Hindlimb muscle (tissue), 1 donor: Measurements from ENCODE around the gene CAVIN1. TPM values are rescaled to one million over a fixed set of nuclear protein-coding genes. Genes with fewer than 3 reads are reported as not detected.
"Not testable (repeated sequence)": the region's sequence is repeated elsewhere in the genome, so short reads cannot be mapped to it uniquely, and the experiment has no call there.

Experiments used
- DNase-seq: peaks from one replicate; pipeline ENCODE4 v3.0.0-alpha.2; 2013
- polyA plus RNA-seq: library from polyadenylated mRNA; unstranded; fragments of 120-200 nt; gene quantifications from one replicate; pipeline ENCODE4 v1.2.1, GENCODE V29; 2013; ENCODE audit not compliant: insufficient read length

Gene CAVIN1
- polyA plus RNA-seq, 1 donor = 301 TPM

DNA sequence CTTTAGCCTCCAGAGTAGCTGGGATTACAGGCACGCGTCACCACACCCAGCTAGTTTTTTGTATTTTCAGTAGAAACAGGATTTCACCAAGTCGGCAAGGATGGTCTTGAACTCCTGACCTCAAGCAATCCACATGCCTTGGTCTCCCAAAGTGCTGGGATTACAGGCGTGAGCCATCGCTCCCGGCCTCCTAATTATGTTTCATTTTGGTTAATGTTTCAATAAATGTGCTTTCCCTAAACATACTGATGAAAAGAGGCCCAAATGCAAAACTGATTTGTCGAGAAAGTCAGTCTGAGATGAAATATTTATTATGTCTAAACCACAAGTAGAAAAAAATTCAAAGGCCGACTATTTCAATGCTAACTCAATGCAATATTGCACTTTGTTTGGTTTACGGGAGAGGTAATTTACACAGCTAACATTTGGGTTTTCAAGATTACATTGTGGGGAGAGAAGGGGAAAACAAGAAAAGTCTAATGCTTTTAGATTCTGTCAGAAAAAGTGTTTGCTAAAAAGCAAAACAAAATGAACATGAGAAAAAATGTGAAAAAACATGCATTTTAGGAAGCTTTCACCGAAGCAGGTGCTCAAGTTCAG, 44.6 kb downstream of the CAVIN1 start:
- no peak for DNase-seq

DNA sequence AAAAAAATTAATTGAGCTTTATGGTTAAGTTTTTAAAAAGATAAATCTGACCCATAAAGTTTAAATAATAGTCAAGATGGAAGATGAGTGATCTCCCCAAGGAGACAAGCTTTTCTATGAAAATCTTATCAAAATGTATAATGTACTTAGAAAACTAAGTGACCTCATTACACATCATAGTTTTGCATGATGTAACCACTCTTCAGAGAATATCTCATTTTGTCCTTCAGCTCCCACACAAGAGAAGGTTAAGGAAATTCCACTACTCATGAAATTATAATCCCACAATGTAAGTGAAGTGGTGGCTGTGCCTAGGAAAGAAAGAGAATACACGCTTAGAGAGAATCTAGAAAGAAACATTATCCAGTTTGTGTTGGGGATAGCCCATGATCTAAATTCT, 49.2 kb downstream of the CAVIN1 start:
- no peak for DNase-seq

DNA sequence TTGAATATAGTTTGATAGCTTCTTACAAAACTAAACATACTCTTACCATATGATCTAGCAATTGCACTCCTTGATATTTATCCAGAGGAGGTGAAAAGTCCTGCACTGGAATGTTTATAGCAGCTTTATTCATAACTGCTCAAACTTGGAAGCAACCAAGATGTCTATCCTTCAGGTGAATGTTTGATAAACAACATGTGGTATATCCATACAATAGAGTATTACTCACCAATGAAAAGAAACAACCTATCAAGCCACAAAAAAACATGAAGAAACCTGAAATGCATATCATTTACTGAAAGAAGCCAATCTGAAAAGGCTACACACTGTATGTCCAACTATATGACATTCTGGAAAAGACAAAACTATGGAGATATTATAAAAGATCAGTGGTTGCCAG, 50.9 kb downstream of the CAVIN1 start:
- DNase-seq = no peak

DNA sequence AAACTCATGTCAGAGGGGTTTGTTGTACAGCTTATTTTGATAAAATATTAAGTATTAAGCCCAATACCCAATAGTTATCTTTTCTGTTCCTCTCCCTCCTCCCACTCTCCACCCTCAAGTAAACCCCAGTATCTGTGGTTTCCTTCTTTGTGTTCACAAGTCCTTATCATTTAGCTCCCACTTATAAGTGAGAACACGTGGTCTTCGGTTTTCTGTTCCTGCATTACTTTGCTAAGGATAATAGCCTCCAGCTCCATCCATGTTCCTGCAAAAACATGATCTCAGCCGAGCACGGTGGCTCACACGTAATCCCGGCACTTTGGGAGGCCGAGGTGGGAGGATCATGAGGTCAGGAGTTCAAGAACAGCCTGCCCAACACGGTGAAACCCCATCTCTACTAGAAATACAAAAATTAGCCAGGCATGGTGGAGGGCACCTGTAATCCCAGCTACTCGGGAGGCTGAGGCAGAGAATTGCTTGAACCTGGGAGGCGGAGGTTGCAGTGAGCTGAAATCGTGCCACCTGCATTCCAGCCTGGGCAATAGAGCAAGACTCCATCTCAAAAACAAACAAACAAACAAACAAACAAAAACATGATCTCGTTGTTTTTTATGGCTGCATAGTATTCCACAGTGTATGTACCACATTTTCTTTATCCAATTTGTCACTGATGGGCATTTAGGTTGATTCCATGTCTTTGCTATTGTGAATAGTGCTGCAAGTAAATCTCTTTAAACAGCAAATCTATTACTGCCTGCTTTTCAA, 54.1 kb downstream of the CAVIN1 start:
- not testable (repeated sequence) for DNase-seq

DNA sequence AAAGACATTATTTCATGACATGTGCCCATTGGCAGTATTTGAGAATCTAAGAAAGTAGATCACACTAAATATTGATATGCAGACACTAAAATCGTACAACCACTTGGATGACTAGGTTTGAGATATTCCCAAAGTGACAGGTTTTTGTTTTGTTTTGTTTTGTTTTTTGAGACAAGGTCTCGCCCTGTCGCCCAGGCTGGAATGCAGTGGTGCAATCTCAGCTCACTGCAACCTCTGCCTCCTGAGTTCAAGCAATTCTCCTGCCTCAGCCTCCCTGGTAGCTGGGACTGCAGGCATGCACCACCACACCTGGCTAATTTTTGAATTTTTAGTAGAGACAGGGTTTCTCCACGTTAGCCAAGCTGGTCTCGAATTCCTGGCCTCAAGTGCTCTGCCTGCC, 54.7 kb downstream of the CAVIN1 start:
- DNase-seq = not testable (repeated sequence)

DNA sequence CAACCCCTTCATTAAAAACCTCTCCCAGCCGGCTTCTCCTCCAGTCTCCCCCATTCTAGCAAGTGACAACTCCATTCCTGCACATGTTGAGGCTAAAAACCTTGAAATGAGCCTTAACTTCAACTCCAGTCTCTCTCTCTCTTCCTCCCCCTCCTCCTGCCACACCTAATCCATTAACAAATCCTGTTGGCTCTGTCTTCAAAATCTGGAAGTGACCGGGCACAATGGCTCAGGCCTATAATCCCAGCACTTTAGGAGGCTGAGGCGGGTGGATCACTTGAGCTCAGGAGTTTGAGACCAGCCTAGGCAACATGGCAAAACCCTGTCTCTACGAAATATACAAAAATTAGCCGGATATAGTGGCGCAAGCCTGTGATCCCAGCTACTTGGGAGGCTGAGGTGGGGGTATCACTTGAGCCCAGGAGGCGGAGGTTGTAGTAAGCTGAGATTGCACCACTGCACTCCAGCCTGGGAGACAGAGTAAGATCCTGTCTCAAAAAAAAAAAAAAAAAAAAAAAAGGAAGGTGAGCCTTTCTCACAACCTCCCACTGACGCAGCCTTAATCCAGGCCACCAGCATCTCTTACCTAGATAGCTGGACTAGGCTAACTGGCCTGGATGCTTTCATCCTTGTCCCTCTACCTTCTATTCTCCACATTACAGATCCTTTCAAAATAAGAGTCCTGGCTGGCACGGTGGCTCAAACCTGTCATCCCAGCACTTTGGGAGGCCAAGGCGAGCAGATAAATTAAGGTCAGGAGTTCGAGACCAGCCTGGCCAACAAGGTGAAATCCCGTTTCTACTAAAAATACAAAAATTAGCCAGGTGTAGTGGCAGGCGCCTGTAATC, 56.7 kb downstream of the CAVIN1 start:
- DNase-seq = not testable (repeated sequence)

DNA sequence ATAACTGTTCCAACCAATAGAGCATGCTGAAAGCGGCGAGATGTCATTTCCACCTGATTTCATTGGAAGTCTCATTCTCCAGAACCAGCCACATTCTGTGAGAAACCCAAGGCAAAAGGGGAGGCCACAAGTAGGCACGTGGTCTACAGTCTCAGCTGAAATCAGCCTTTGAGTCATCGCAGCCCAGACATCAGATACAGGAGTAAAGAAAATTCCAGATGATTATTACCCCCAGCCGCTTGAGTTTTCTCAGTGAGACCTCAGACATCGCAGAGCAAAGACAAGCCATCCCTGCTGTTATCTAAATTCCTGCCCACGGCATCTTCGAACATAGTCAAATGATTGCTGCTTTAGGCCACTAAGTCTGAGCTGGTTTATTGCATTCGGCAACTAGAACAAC, 57.9 kb downstream of the CAVIN1 start:
- no peak for DNase-seq

DNA sequence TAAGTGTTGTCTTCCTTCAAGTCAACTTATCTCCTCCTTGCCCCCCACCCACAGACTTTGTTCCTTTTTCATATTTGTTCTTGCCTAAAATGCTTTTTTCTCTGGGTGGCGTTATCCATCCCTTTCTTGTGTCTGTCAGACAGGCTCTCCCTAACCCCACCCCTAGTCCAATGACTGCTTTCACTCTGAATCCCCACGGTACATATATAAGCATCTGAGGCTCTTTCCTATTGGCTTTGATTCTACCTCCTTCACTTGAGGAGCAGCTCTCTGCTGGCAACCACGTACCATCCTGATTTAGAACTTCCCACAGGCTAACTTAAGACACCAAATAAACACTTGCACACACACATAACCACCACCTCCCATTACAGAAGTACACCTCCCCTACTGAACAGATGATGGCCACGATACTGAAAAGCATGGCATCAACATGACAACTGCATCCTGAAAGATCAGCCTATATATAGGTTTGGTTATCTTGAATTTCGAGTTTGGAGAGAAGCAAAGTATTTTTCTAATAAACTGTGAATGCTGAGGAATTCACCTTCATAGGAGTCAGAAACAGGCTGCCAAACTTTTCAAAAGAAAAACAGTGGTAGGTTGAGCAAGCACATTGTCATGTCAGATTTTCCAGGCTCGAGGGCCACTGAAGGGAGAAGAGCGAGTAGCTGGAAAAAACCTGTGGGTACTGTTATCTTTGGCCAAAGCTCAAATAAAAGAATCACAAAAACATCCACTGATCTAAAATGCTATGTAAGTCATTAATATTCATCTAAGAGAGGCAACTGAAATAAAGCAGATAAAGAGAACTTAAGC, 59.1 kb downstream of the CAVIN1 start:
- no peak for DNase-seq

DNA sequence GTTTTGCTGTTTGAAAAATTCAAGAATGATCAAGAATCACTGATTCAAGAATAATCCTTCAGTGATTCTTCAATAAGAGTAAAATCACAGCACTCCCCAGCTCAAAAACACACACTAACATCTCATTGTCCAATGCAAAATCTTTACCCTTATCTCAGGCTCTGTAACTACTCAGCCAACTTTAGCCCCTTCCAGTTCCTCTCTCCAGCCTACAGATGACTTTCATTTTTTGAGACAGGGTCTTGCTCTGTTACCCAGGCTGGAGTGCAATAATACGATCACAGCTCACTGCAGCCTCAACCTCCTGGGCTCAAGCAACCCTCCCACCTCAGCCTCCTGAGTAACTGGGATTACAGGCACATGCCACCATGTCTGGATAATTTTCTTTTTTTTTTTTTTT, 59.8 kb downstream of the CAVIN1 start:
- DNase-seq = no peak

DNA sequence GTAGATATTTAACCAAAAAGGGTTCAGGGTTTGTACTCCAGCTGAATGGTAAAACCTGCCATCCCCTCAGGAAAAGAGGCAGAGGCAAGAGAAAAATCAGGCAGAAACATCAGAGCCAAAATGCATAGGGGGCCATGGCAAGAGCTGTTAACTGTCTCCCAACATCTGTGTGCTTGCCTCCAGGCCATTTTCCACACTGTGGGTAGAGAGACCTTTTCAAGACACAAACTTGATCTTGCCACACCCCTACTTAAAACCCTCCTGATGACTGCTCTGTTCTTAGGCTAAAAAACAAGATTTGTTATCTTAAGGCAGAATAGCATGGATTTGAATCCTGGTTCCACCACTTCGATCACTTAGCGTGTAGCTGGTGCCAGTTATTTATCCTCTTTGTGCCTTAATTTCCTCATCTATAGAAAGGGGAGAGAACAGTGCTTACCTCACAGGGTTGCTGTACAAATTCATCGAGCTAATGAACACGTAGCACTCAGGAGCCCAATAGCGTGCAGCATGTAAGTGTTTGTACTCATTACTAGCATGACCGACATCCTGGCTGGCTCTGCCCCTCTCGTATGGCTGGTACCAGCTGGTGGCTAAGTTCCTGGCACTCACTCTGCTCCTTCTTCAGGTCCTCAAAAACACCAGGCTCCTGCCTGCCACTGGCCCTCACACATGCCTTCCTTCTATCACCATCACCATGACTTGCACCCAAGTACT, 60.7 kb downstream of the CAVIN1 start:
- no peak for DNase-seq

DNA sequence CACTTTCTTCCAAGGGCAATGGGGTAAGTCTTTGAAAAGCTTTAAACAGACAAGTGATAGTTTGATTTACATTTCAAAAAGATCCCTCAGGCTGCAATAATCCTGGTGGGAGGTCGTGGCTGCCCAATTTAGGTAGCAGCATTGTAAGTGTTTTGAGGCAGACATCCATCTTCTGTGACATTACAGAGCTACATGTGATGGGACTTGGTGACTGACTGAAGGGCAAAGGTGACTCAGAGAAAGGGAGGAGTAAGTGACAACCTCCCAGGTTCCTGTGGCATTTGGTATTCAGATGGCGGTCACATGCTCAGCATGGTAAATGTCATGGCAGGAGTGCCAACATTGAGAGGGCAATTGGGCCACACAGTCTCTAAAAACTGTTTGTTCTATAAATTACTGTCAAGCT, 61.3 kb downstream of the CAVIN1 start:
- no peak for DNase-seq

DNA sequence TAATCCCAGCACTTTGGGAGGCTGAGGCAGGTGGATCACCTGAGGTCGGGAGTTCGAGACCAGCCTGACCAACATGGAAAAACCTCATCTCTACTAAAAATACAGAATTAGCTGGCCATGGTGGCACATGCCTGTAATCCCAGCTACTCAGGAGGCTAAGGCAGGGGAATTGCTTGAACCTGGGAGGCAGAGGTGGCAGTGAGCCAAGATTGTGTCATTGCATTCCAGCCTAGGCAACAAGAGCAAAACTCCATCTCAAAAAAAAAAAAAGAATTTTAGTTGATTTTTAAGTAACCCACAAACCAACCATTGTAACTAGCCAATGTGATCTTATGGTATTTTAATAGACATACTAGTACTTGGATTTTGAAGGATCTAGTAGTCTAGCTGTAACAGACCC, 62.7 kb downstream of the CAVIN1 start:
- not testable (repeated sequence) for DNase-seq

DNA sequence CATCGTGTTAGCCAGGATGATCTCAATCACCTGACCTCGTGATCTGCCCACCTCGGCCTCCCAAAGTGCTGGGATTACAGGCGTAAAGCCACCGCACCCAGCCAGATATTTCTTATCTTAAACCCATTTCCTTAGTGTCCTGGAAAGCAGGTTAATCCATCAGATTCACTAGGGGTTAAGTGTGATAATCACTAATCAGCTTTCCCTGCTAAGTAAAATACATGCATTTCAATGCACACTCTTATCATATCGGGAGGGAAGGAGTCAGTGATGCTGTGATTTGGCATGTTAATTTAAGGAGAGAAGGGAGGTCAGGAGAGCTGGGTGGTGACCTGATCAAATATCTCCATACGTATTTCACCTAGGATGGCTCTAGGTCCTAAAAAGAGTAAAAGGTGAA, 63.9 kb downstream of the CAVIN1 start:
- no peak for DNase-seq

DNA sequence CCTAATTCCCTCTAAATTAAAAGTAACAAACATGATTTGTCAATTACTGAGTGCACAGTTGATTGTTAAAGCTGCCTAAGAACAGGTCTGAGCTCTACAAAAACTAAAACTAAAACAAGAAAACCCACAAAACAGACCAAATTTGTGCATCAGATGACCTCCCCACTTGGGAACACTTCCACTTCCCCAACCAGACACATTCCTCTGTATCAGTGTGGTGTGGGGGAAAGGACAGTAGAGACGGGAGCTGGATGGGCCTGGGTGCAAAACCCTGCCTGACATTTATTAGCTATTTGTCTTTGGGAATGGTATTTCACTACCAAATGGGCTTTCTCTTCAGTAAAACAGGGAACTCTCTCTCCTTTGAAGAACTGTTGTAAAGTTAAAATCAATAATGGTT, 64.6 kb downstream of the CAVIN1 start:
- DNase-seq = no peak

DNA sequence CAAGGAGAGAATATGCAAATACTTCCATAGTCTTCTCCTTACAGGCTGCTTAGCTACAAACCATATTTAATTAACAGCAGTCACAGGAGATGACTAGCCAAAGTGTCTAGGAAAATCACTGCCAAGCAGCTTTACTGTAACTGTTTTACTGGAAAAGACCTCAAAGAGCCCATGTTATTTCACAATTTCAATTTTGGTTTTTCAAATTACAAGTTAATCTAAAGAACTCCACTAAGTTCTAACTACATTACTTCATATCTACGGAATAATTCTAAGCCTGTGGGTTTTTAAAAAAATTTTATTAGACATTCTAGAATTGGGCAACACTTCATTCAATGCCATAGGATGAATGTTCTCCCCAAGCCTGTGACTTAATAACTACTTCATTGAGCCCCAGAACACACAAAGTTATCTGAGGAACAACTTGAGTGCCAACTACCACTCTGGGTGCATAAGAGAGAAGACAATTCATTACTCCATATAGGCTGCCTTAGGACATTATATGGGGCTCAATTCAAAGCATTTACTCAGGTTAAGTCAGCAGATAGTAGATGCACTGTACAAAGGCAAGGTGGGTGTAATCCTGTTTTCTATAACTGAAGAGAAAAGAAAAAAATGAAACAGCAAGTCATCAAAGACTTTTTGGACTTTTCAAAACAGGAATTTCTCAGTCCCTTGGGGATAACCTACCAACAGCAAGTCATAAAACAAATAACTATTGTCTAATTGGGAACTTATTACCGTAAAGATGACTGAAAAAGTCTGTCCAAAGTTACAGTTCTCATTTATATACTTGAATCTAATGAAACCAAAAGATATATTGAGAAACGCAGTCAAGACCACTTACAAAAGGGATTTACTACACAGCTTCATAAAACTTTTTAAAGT, 67.9 kb downstream of the CAVIN1 start:
- DNase-seq = no peak

Other genes with a start within 250 kb of the CAVIN1 start
- 0.10 TPM for gene KCNH4, start 242.1 kb downstream of the CAVIN1 start, polyA plus RNA-seq
- not detected for gene HCRT, start 237.8 kb downstream of the CAVIN1 start, polyA plus RNA-seq
- 14.4 TPM for gene GHDC, start 228.8 kb downstream of the CAVIN1 start, polyA plus RNA-seq
- gene STAT5B, start 146.9 kb downstream of the CAVIN1 start, polyA plus RNA-seq = 45.6 TPM
- gene STAT5A, start 134.8 kb downstream of the CAVIN1 start, polyA plus RNA-seq = 22.1 TPM
- gene STAT3, start 34.8 kb downstream of the CAVIN1 start, polyA plus RNA-seq = 70.4 TPM
- 31.0 TPM for gene ATP6V0A1, start 35.6 kb upstream of the CAVIN1 start, polyA plus RNA-seq
- 22.7 TPM for gene NAGLU, start 113.0 kb upstream of the CAVIN1 start, polyA plus RNA-seq
- 3.3 TPM for gene HSD17B1, start 129.7 kb upstream of the CAVIN1 start, polyA plus RNA-seq
- 28.6 TPM for gene COASY, start 138.9 kb upstream of the CAVIN1 start, polyA plus RNA-seq
- gene MLX, start 143.8 kb upstream of the CAVIN1 start, polyA plus RNA-seq = 35.2 TPM
- gene PSMC3IP, start 154.5 kb upstream of the CAVIN1 start, polyA plus RNA-seq = 10.2 TPM
- gene RETREG3, start 186.1 kb upstream of the CAVIN1 start, polyA plus RNA-seq = 39.5 TPM
- 33.6 TPM for gene TUBG1, start 186.4 kb upstream of the CAVIN1 start, polyA plus RNA-seq
- gene TUBG2, start 236.0 kb upstream of the CAVIN1 start, polyA plus RNA-seq = 14.7 TPM